C4-2B (cell line): Measurements from ENCODE around the gene ARHGAP32.

Source experiments
- H3K27ac ChIP-seq: fragments of 450-650 bp; 2 replicates; pipeline ENCODE4 v1.5.1; 2017
- CTCF ChIP-seq: fragments of 450-650 bp; conservative IDR thresholded peaks from 2 replicates; pipeline ENCODE4 v1.5.1; 2017; ENCODE audit warnings: mild to moderate bottlenecking
- ZFX ChIP-seq: fragments of 450-650 bp; IDR thresholded peaks from 2 replicates; pipeline ENCODE4 v1.6.1; 2017

Gene ARHGAP32

GRCh38 chr11:128938156-128938885 is 253.8 kb downstream of the ARHGAP32 start:
- TF ChIP-seq ZFX (no peak), CTCF (no peak)
- H3K27ac ChIP-seq: no peak overlapping the region

GRCh38 chr11:128937480-128937879 is 254.6 kb downstream of the ARHGAP32 start:
- no peak for TF ChIP-seq CTCF
- TF ChIP-seq ZFX: no peak

GRCh38 chr11:128936606-128937251 is 255.4 kb downstream of the ARHGAP32 start:
- TF ChIP-seq CTCF: no peak
- no peak for TF ChIP-seq ZFX
- no peak overlapping the region for H3K27ac ChIP-seq

More at GRCh38 chr11:128937480-128937879, 254.6 kb downstream of the ARHGAP32 start:
- H3K27ac ChIP-seq: no peak overlapping the region

- TF ChIP-seq CTCF (no peak), ZFX (no peak)
- no peak overlapping the region for H3K27ac ChIP-seq
These were observed 257.2 kb downstream of the ARHGAP32 start for GRCh38 chr11:128934926-128935325.

- H3K27ac ChIP-seq: no peak overlapping the region
- TF ChIP-seq CTCF: no peak
- no peak for TF ChIP-seq ZFX
These were observed 257.8 kb downstream of the ARHGAP32 start for GRCh38 chr11:128934351-128934750.

- TF ChIP-seq CTCF (no peak), ZFX (no peak)
These were observed 258.5 kb downstream of the ARHGAP32 start for GRCh38 chr11:128933481-128934178.

GRCh38 chr11:128931668-128932067 is 260.5 kb downstream of the ARHGAP32 start:
- TF ChIP-seq CTCF (no peak), ZFX (no peak)
- no peak overlapping the region for H3K27ac ChIP-seq

More at GRCh38 chr11:128933481-128934178, 258.5 kb downstream of the ARHGAP32 start:
- no peak overlapping the region for H3K27ac ChIP-seq
